Bronchial epithelial cell (primary cell): ENCODE data around the gene KSR1. TPM values are rescaled to one million over a fixed set of nuclear protein-coding genes. Genes with fewer than 3 reads are reported as not detected.

Source experiments
- DNase-seq: peaks from one replicate; pipeline ENCODE4 v3.0.0-alpha.2; 2010; ENCODE audit warnings: low read depth
- FAIRE-seq: peaks from 2 replicates; lab custom pipeline; 2011; peaks lifted over from hg19 to GRCh38; lab: Jason Lieb, UNC
- H3K27me3 ChIP-seq: 2 replicates; pipeline ENCODE4 v1.5.1; 2011; ENCODE audit warnings: low read length; ENCODE audit not compliant: control insufficient read depth, insufficient read depth
- H3K36me3 ChIP-seq: 2 replicates; pipeline ENCODE4 v1.5.1; 2011; ENCODE audit warnings: low read length; ENCODE audit not compliant: control insufficient read depth, insufficient read depth
- H3K4me3 ChIP-seq: 2 replicates; pipeline ENCODE4 v1.5.1; 2011; ENCODE audit warnings: mild to moderate bottlenecking, low read depth, low read length, control low read depth
- total RNA-seq: library from RNA; depleted of rRNA; stranded (reverse); fragments of >200 nt; gene quantifications from 2 replicates; pipeline ENCODE4 v1.2.1, GENCODE V29; 2014
- TF ChIP-seq, protein P1 (sequence below): IDR thresholded peaks from 2 replicates; pipeline ENCODE4 v1.5.1; 2011; ENCODE audit warnings: mild to moderate bottlenecking, moderate library complexity, low read length, control low read depth, inconsistent platforms; ENCODE audit not compliant: insufficient read depth, severe bottlenecking

KSR1 gene
- total RNA-seq, 1 donor from 2014 or later = 0.53 TPM

DNA sequence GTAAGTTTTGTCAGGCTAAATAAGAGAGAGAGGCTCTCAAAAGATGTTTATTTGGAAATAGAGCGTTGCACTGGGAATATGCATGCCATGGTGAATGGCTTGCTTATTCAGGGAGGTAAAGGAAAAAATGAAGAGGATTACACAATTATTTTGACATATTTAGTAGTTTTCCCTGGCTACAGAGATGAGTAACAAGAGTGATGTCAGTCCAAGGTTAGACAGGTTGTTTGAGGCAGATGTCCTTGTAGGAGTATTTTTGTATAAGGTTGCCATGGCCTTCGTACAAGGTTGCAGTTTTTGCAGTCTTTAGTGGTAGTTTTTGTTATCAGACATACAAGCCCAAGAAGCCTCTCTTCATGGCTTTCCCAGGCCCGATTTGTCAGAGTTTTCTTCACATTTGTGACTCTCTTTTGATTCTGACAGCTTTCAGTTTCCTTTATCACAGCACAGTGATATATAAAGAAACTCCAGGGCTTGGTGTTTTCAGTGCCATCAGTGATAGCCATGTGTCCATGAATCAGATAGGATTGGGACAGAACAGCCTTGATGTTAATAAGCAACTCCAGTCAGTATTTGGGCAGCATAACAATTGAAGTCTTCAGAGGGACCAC is 156.0 kb downstream of the KSR1 start:
- peak; percentile 15 for DNase-seq
- FAIRE-seq = no peak
- TF ChIP-seq, protein P1, sequence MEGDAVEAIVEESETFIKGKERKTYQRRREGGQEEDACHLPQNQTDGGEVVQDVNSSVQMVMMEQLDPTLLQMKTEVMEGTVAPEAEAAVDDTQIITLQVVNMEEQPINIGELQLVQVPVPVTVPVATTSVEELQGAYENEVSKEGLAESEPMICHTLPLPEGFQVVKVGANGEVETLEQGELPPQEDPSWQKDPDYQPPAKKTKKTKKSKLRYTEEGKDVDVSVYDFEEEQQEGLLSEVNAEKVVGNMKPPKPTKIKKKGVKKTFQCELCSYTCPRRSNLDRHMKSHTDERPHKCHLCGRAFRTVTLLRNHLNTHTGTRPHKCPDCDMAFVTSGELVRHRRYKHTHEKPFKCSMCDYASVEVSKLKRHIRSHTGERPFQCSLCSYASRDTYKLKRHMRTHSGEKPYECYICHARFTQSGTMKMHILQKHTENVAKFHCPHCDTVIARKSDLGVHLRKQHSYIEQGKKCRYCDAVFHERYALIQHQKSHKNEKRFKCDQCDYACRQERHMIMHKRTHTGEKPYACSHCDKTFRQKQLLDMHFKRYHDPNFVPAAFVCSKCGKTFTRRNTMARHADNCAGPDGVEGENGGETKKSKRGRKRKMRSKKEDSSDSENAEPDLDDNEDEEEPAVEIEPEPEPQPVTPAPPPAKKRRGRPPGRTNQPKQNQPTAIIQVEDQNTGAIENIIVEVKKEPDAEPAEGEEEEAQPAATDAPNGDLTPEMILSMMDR = no peak
- Histone ChIP-seq H3K4me3 (no peak overlapping the region), H3K27me3 (no peaks in the 10 kb centered on the region), H3K36me3 (no peaks in the 10 kb centered on the region)

DNA sequence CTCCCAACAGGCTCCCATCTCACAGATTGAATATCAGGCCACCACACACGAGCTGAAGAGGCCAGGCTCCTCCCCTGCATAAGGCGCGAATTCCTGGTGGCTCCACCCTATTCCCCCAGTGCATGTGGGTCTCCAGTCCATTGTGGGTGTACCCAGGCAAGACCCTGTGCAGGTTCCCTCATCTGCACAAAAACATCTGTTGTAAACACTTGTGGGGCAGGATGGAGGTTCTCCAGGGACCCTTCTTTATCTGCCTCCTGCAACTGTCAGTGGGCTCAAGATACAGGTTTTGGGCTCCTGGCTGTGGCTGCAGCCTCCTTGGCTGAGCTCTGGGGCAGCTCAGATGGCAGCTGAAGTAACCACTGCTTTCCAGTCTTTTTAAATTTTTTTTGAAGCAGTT is 157.2 kb downstream of the KSR1 start:
- DNase-seq (no peak), FAIRE-seq (peak; percentile 89)
- TF ChIP-seq, protein P1 = no peak
- Histone ChIP-seq H3K36me3 (no peaks in the 10 kb centered on the region), H3K27me3 (no peaks in the 10 kb centered on the region), H3K4me3 (no peak overlapping the region)

DNA sequence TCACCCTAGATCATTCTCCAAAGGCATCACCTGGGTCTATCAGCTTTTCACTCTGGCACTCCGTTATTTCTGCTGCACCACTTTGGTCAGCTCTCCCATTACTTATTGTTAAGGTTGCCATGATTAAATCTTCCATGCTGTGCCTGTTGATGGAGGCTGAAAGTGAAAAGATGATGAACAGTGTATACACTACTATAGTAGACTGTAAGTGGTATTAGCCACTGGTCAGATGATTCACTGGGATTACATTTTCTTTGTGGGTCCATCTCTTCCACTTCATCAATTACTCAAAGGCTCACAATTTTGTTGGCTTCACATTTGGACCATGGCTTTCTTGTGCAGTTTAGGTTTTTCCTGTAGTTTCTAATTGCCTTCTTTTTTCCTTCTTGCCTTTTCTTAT is 158.9 kb downstream of the KSR1 start:
- Histone ChIP-seq H3K4me3 (no peak overlapping the region), H3K27me3 (no peaks in the 10 kb centered on the region), H3K36me3 (no peaks in the 10 kb centered on the region)
- no peak for DNase-seq
- FAIRE-seq = no peak
- TF ChIP-seq, protein P1 = no peak

DNA sequence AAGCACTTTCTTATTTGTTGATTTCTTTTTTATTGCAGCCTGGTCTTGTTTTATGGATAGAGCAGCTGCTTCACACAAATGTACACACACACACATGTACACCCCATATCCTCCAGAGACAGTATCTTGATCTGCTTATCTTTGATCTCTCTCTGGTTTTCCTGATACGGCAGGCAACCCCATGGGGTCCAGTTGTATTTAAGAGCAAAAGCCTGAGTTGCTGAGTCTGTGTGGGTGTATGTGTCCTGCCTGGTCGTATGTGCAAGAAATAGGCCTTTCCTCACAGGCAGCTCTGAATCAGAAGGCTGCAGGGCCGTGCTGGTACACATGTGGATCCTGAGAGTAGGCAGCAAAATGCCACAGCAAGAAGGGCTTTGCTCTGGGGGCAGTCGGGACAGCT is 160.2 kb downstream of the KSR1 start:
- no peak for DNase-seq
- no peak for FAIRE-seq
- no peaks in the 10 kb centered on the region for H3K36me3 ChIP-seq
- H3K4me3 ChIP-seq = no peak overlapping the region
- TF ChIP-seq, protein P1 = no peak
- no peaks in the 10 kb centered on the region for H3K27me3 ChIP-seq

DNA sequence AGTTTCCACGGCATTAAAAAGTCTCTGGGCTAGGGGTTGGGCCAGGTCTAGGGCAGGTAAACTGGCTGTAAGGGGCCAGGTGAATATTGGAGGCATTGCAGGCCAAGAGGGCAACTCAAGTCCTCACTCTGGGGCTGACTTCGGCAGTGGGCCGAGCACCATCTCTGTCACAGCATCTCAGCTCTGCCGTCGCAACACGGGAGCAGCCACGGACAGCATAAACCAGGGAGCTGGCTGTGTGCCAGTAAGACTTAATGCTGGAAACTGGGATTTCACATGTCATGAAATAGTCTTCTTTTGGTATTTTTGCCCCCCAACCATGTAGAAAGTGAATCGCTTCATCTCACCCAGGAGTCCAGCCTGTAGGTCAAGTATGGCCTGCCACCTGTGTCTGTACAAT is 162.2 kb downstream of the KSR1 start:
- Histone ChIP-seq H3K36me3 (no peaks in the 10 kb centered on the region), H3K27me3 (no peaks in the 10 kb centered on the region), H3K4me3 (no peak overlapping the region)
- no peak for DNase-seq
- TF ChIP-seq, protein P1 = no peak
- FAIRE-seq = no peak

DNA sequence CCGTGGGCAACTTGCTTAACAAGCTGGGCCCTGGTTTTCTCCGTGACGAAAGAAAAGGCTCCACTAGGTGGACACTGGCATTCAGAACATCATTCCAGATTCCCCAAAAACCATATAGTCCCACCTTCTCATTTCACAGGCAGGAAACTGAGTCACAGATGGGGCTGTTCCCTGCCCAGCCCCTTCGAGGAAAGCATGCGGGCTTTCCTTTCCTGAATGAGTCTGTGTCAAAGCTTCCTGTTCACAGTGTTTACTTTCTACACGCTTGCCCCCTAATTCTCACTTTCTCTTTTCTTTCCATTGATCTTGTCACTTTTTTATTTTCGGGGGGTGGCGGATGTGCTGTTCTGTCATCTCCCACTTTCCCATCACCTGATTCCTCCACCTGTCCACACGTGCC is 164.5 kb downstream of the KSR1 start:
- FAIRE-seq (no peak), DNase-seq (no peak)
- Histone ChIP-seq H3K36me3 (no peaks in the 10 kb centered on the region), H3K4me3 (no peak overlapping the region), H3K27me3 (no peaks in the 10 kb centered on the region)
- TF ChIP-seq, protein P1 = no peak
